B cell (primary cell): ENCODE results near the gene SLC16A2. TPM values are rescaled to one million over a fixed set of nuclear protein-coding genes. Genes with fewer than 3 reads are reported as not detected.

Source experiments
- ATAC-seq: fragments of 200-7000 bp; cut with Tn5 transposase; one replicate; pipeline ENCODE4 v1.10.0; 2021; ENCODE audit warnings: low read depth, mild to moderate bottlenecking, moderate number of reproducible peaks, moderate library complexity
- CTCF ChIA-PET: fragments of 350-600 bp; sonication (Branson Sonifier 250); formaldehyde crosslinking; loops from one replicate; lab custom pipeline; 2021; ENCODE audit warnings: antibody characterized with exemption, inconsistent platforms; lab: Charles Lee
- POLR2A ChIA-PET: fragments of 350-600 bp; sonication (Branson Sonifier 250); formaldehyde crosslinking; loops from one replicate; lab custom pipeline; 2021; ENCODE audit warnings: antibody characterized with exemption; lab: Charles Lee
- DNase-seq: peaks from one replicate; pipeline ENCODE4 v3.0.0; 2013
- H2AFZ ChIP-seq: 2 replicates; pipeline ENCODE4 v1.6.1; 2012; ENCODE audit warnings: mild to moderate bottlenecking, low read depth, low read length; ENCODE audit not compliant: insufficient read depth, poor library complexity, severe bottlenecking
- H3K27ac ChIP-seq, 2 donors: 1 replicate in 1 of 2; 2 replicates in 1 of 2; pipeline ENCODE4 v1.5.1; 2012 to 2013; ENCODE audit warnings: low read length in 2 of 2, mild to moderate bottlenecking in 2 of 2, moderate library complexity in 1 of 2
- H3K27me3 ChIP-seq, 4 experiments: fragments of 200-600 bp in 1 of 4; sonication (generic) in 1 of 4; replicated peaks in 1 of 4; 1 replicate in 2 of 4; 2 replicates in 2 of 4; pipeline versions ENCODE4 v1.6.1 to v1.7.0; 2013 to 2016; ENCODE audit warnings: low read length in 3 of 4, mild to moderate bottlenecking in 2 of 4, mixed read lengths in 1 of 4, moderate library complexity in 1 of 4; ENCODE audit not compliant: insufficient read depth in 4 of 4, control insufficient read depth in 3 of 4; ENCODE audit errors: control extremely low read depth in 1 of 4
- H3K36me3 ChIP-seq, 2 experiments: replicated peaks in 1 of 2; 1 replicate in 1 of 2; 2 replicates in 1 of 2; pipeline versions ENCODE4 v1.6.1 to v1.7.1; 2013; ENCODE audit warnings: low read length in 1 of 2; ENCODE audit not compliant: insufficient read depth in 2 of 2, control insufficient read depth in 1 of 2; ENCODE audit errors: control extremely low read depth in 1 of 2, extremely low read depth in 1 of 2
- H3K4me1 ChIP-seq, 2 donors: fragments of 200-600 bp in 1 of 2; sonication (generic) in 1 of 2; 1 replicate in 1 of 2; 2 replicates in 1 of 2; pipeline versions ENCODE4 v1.5.1 to v1.6.1; 2013 to 2017; ENCODE audit warnings: low read length in 2 of 2; ENCODE audit not compliant: control insufficient read depth in 2 of 2, insufficient read depth in 2 of 2
- H3K4me2 ChIP-seq: replicated peaks from 2 replicates; pipeline ENCODE3; 2012; ENCODE audit warnings: mild to moderate bottlenecking, low read depth, low read length; ENCODE audit not compliant: poor library complexity, severe bottlenecking
- H3K4me3 ChIP-seq, 5 experiments: fragments of 200-600 bp in 1 of 5; sonication (generic) in 1 of 5; 1 replicate in 3 of 5; 2 replicates in 2 of 5; pipeline versions ENCODE4 v1.5.1 to v1.7.0; 2011 to 2016; ENCODE audit warnings: low read length in 4 of 5, mild to moderate bottlenecking in 4 of 5, low read depth in 2 of 5, control low read depth in 1 of 5, moderate library complexity in 1 of 5; ENCODE audit not compliant: insufficient read depth in 1 of 5; ENCODE audit errors: control extremely low read depth in 1 of 5, extremely low read depth in 1 of 5
- H3K79me2 ChIP-seq: fragments of 200-600 bp; sonication (generic); one replicate; pipeline ENCODE4 v1.6.0; 2016; ENCODE audit warnings: low read length; ENCODE audit not compliant: control insufficient read depth, insufficient read depth
- H3K9ac ChIP-seq: fragments of 200-600 bp; sonication (generic); 2 replicates; pipeline ENCODE4 v1.6.1; 2017; ENCODE audit warnings: mild to moderate bottlenecking, low read length, moderate library complexity
- H3K9me3 ChIP-seq, 3 donors: one replicate each; pipeline versions ENCODE4 v1.6.1 to v1.7.1; 2013; ENCODE audit warnings: low read length in 2 of 3; ENCODE audit not compliant: control insufficient read depth in 2 of 3, insufficient read depth in 1 of 3; ENCODE audit errors: control extremely low read depth in 1 of 3
- H4K20me1 ChIP-seq: 2 replicates; pipeline ENCODE4 v1.6.0; 2012; ENCODE audit warnings: mild to moderate bottlenecking, low read length; ENCODE audit not compliant: insufficient read depth, control insufficient read depth, poor library complexity, severe bottlenecking
- H3K27ac Mint-ChIP-seq: one replicate; pipeline ENCODE4 v1.8.0; 2021; ENCODE audit warnings: mixed read lengths
- H3K27me3 Mint-ChIP-seq: one replicate; pipeline ENCODE4 v1.8.0; 2021; ENCODE audit warnings: mixed read lengths
- H3K4me1 Mint-ChIP-seq: one replicate; pipeline ENCODE4 v1.8.0; 2021; ENCODE audit warnings: mixed read lengths
- H3K4me3 Mint-ChIP-seq: one replicate; pipeline ENCODE4 v1.8.0; 2021; ENCODE audit warnings: mixed read lengths
- H3K9me3 Mint-ChIP-seq: one replicate; pipeline ENCODE4 v1.8.0; 2022; ENCODE audit warnings: mixed read lengths; ENCODE audit not compliant: insufficient read depth
- EZH2 ChIP-seq: IDR thresholded peaks from 2 replicates; pipeline ENCODE4 v1.6.1; 2012; ENCODE audit warnings: borderline replicate concordance, low read depth, mild to moderate bottlenecking, moderate library complexity, low read length; ENCODE audit not compliant: insufficient read depth, poor library complexity, severe bottlenecking
- WGBS: methylation state at CpG from one replicate; pipeline ENCODE4 v1.1.5; 2013; ENCODE audit warnings: missing lambda C conversion rate; ENCODE audit not compliant: insufficient coverage; 5-methylcytosine and 5-hydroxymethylcytosine counted together
- intact Hi-C: fragments of 100-400 bp; cut with micrococcal nuclease; formaldehyde crosslinking; loops from one replicate; pipeline ENCODE4 v1.10.0; 2022
- polyA plus RNA-seq: library from polyadenylated mRNA; depleted of rRNA; stranded (reverse); fragments of >200 nt; gene quantifications from 2 replicates; pipeline ENCODE4 v1.2.3, GENCODE V29; 2012
- total RNA-seq, 2 donors: library from RNA; stranded (reverse); fragments of 120-200 nt in 1 of 2; gene quantifications; 1 replicate in 1 of 2; 2 replicates in 1 of 2; pipeline versions ENCODE4 v1.2.3 to v1.2.4, GENCODE V29; 2013 to 2022
- TF ChIP-seq, protein P1 (sequence below): fragments of 200-600 bp; IDR thresholded peaks from one replicate; pipeline ENCODE4 v1.8.0; 2022; ENCODE audit warnings: antibody characterized with exemption, mild to moderate bottlenecking

The SLC16A2 gene
- total and polyA plus RNA-seq, 2 donors (not counting 1 experiment from before 2014, with no cell fraction given) = not detected

- ATAC-seq (no peak), DNase-seq (no peak)
- no peak overlapping the region for H3K4me2 ChIP-seq
- no peak overlapping the region for H3K9ac ChIP-seq
- H3K9me3 ChIP-seq = no peaks in the 10 kb centered on the region
- no peaks in the 10 kb centered on the region for H3K27me3 ChIP-seq
- H3K4me1 ChIP-seq = peaks cover 5 to 9% of the 10 kb centered on the region in 2 donors
- CTCF ChIA-PET = no interaction called here
- no peak for TF ChIP-seq EZH2
- TF ChIP-seq, protein P1, sequence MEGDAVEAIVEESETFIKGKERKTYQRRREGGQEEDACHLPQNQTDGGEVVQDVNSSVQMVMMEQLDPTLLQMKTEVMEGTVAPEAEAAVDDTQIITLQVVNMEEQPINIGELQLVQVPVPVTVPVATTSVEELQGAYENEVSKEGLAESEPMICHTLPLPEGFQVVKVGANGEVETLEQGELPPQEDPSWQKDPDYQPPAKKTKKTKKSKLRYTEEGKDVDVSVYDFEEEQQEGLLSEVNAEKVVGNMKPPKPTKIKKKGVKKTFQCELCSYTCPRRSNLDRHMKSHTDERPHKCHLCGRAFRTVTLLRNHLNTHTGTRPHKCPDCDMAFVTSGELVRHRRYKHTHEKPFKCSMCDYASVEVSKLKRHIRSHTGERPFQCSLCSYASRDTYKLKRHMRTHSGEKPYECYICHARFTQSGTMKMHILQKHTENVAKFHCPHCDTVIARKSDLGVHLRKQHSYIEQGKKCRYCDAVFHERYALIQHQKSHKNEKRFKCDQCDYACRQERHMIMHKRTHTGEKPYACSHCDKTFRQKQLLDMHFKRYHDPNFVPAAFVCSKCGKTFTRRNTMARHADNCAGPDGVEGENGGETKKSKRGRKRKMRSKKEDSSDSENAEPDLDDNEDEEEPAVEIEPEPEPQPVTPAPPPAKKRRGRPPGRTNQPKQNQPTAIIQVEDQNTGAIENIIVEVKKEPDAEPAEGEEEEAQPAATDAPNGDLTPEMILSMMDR = no peak
- no peak overlapping the region for H2AFZ ChIP-seq
- Mint-ChIP-seq H3K27me3 (no peaks in the 10 kb centered on the region), H3K4me3 (no peak overlapping the region), H3K9me3 (no peaks in the 10 kb centered on the region), H3K4me1 (peaks cover 7% of the 10 kb centered on the region), H3K27ac (no peak overlapping the region)
- no peaks in the 10 kb centered on the region for H3K36me3 ChIP-seq
- 100% methylated on average over 4 of the region's 7 CpGs for WGBS
- H3K4me3 ChIP-seq = no peak overlapping the region
- no peaks in the 10 kb centered on the region for H3K79me2 ChIP-seq
- no peaks in the 10 kb centered on the region for H4K20me1 ChIP-seq
- intact Hi-C loops = loop anchor here (10.0 kb wide), 1 partner anchor 84 kb away; the partner anchor contains the start of gene RLIM
- POLR2A ChIA-PET = no interaction called here
- H3K27ac ChIP-seq = no peak overlapping the region
These were observed 109.8 kb downstream of the SLC16A2 start for GRCh38 chrX:74531081-74531480.

GRCh38 chrX:74534569-74535038 is 113.3 kb downstream of the SLC16A2 start:
- ChIA-PET POLR2A (no interaction called here), CTCF (interaction anchor here (0.9 to 4.0 kb wide), 5 partner anchors 12 to 151 kb away, joined by 3 to 12 read pairs (median 6); no protein-coding TSS in a partner anchor)
- Mint-ChIP-seq H3K4me1 (peaks cover 9% of the 10 kb centered on the region), H3K4me3 (no peak overlapping the region), H3K9me3 (no peaks in the 10 kb centered on the region), H3K27me3 (no peaks in the 10 kb centered on the region), H3K27ac (no peak overlapping the region)
- Histone ChIP-seq H3K9me3 (no peaks in the 10 kb centered on the region), H2AFZ (peak overlapping the region; percentile 86), H3K79me2 (no peaks in the 10 kb centered on the region), H3K27me3 (no peaks in the 10 kb centered on the region), H3K27ac (no peak overlapping the region), H3K4me2 (peak overlapping the region; percentile 83), H3K4me1 (peaks cover 5 to 14% of the 10 kb centered on the region in 2 donors), H4K20me1 (no peaks in the 10 kb centered on the region), H3K4me3 (no peak overlapping the region), H3K9ac (no peak overlapping the region), H3K36me3 (no peaks in the 10 kb centered on the region)
- ATAC-seq (no peak), DNase-seq (no peak)
- 83% methylated on average over 1 of the region's 2 CpGs for WGBS
- intact Hi-C loops = loop anchor here (10.0 kb wide), 1 partner anchor 80 kb away; the partner anchor contains the start of gene RLIM
- no peak for TF ChIP-seq EZH2
- TF ChIP-seq, protein P1 = no peak
